Liver (tissue), 9 donors: Measurements from ENCODE around the gene RAB31. TPM values are rescaled to one million over a fixed set of nuclear protein-coding genes. Genes with fewer than 3 reads are reported as not detected.

Experiments used
- DNase-seq: peaks from one replicate; pipeline ENCODE4 v3.0.0-alpha.2; 2017; ENCODE audit warnings: low spot score
- H3K27ac ChIP-seq, 2 donors: one replicate each; pipeline ENCODE4 v1.7.0; 2013; ENCODE audit warnings: inconsistent platforms in 2 of 2, low read length in 2 of 2, control low read depth in 1 of 2, low read depth in 1 of 2, mild to moderate bottlenecking in 1 of 2
- H3K27me3 ChIP-seq, 4 donors: one replicate each; pipeline versions ENCODE4 v1.6.1 to v1.7.0; 2013; ENCODE audit warnings: low read length in 3 of 4, inconsistent platforms in 1 of 4, mild to moderate bottlenecking in 1 of 4, moderate library complexity in 1 of 4; ENCODE audit not compliant: control insufficient read depth in 4 of 4, insufficient read depth in 4 of 4
- H3K36me3 ChIP-seq, 4 donors: one replicate each; pipeline versions ENCODE4 v1.6.1 to v1.7.0; 2013; ENCODE audit warnings: low read length in 3 of 4, mild to moderate bottlenecking in 3 of 4, low read depth in 1 of 4, moderate library complexity in 1 of 4; ENCODE audit not compliant: control insufficient read depth in 4 of 4, insufficient read depth in 3 of 4
- H3K4me1 ChIP-seq, 4 donors: one replicate each; pipeline versions ENCODE4 v1.6.1 to v1.7.0; 2013; ENCODE audit warnings: low read length in 3 of 4, mild to moderate bottlenecking in 3 of 4, moderate library complexity in 1 of 4; ENCODE audit not compliant: control insufficient read depth in 4 of 4, insufficient read depth in 4 of 4
- H3K4me3 ChIP-seq, 3 donors: one replicate each; pipeline versions ENCODE4 v1.6.1 to v1.7.0; 2013; ENCODE audit warnings: low read length in 3 of 3, control low read depth in 1 of 3, low read depth in 1 of 3, mild to moderate bottlenecking in 1 of 3
- H3K9ac ChIP-seq, 2 donors: one replicate each; pipeline ENCODE4 v1.7.0; 2013; ENCODE audit warnings: low read length in 2 of 2, mild to moderate bottlenecking in 2 of 2, moderate library complexity in 2 of 2, control low read depth in 1 of 2, low read depth in 1 of 2
- H3K9me3 ChIP-seq, 4 donors: one replicate each; pipeline versions ENCODE4 v1.6.1 to v1.7.0; 2013; ENCODE audit warnings: low read length in 3 of 4; ENCODE audit not compliant: control insufficient read depth in 4 of 4
- HNF4A ChIP-seq, 2 donors: conservative IDR thresholded peaks; 2 replicates each; pipeline ENCODE4 v1.6.1; 2016; ENCODE audit warnings: antibody characterized with exemption in 2 of 2, mild to moderate bottlenecking in 2 of 2
- HNF4G ChIP-seq: IDR thresholded peaks from 2 replicates; pipeline ENCODE4 v1.6.1; 2016; ENCODE audit warnings: antibody characterized with exemption
- JUND ChIP-seq, 2 donors: IDR thresholded peaks; 2 replicates each; pipeline ENCODE4 v1.6.1; 2016; ENCODE audit warnings: antibody characterized with exemption in 2 of 2
- NR2F2 ChIP-seq: IDR thresholded peaks from 2 replicates; pipeline ENCODE4 v1.6.1; 2016; ENCODE audit warnings: antibody characterized with exemption
- RAD21 ChIP-seq, 2 donors: IDR thresholded peaks; 2 replicates each; pipeline ENCODE4 v1.6.1; 2016; ENCODE audit warnings: antibody characterized with exemption in 2 of 2, mild to moderate bottlenecking in 2 of 2
- RXRA ChIP-seq, 2 donors: IDR thresholded peaks; 2 replicates each; pipeline ENCODE4 v1.6.1; 2017 to 2018; ENCODE audit warnings: antibody characterized with exemption in 2 of 2, mild to moderate bottlenecking in 1 of 2
- TAF1 ChIP-seq: conservative IDR thresholded peaks from 2 replicates; pipeline ENCODE4 v1.6.1; 2016; ENCODE audit warnings: antibody characterized with exemption, mild to moderate bottlenecking
- YY1 ChIP-seq: IDR thresholded peaks from 2 replicates; pipeline ENCODE4 v1.6.1; 2016; ENCODE audit warnings: antibody characterized with exemption, mild to moderate bottlenecking
- WGBS: extraction: QIAGEN DNeasy Blood & Tissue Kit; methylation state at CpG from one replicate; pipeline ENCODE4 v1.1.7; 2013; 5-methylcytosine and 5-hydroxymethylcytosine counted together
- polyA plus RNA-seq, 2 donors: library from polyadenylated mRNA; stranded (reverse) in 1 of 2; unstranded in 1 of 2; fragments of 200-250 nt in 1 of 2; fragments of >200 nt in 1 of 2; fragmentation: Nextera tagmentation in 1 of 2; extraction: Ambion mirVana in 1 of 2; gene quantifications; one replicate each; pipeline versions ENCODE4 v1.2.1 to v1.2.3, GENCODE V29; 2013 to 2015
- total RNA-seq, 2 donors: library from RNA; depleted of rRNA; stranded (reverse); fragments of >200 nt; gene quantifications; one replicate each; pipeline ENCODE4 v1.2.3, GENCODE V29; 2014
- TF ChIP-seq, protein P1 (sequence below): IDR thresholded peaks from 2 replicates; pipeline ENCODE4 v1.6.1; 2016; ENCODE audit warnings: antibody characterized with exemption
- TF ChIP-seq, protein P2 (sequence below): fragments of 150-350 bp; IDR thresholded peaks from 2 replicates; pipeline ENCODE4 v1.5.1; 2017; ENCODE audit warnings: improper control_type of control experiment, low read depth, low read length; ENCODE audit not compliant: missing input control
- TF ChIP-seq, protein P3 (sequence below): IDR thresholded peaks from 2 replicates; pipeline ENCODE4 v1.6.1; 2016; ENCODE audit warnings: antibody characterized with exemption
- donor health status: healthy.
- donor health status: healthy.
- donor health status: healthy.
- donor health status: healthy.
- donor health status: healthy.

The RAB31 gene
- total and polyA plus RNA-seq, 4 donors: 3.6 to 12.8 (median 9.7) TPM

DNA sequence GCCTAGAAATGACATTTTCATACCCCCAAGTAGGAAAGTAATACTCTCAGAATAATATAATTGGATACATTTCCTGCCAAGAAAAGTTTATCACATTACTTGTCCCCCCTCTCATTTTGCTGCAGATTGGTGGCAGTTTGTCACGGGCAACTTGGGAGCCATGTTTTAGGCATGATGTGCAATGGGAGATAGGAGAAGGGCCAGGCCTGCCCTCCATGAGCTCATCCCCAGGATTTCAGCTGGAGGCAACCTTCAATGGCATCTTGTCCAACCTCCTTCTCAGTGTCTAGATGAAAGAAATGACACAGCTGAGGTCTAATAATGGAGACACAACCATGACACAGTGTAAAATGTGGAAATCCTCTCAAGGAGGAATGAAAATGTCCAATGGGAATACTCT, 11.4 kb upstream of the RAB31 start:
- Histone ChIP-seq H3K27ac (no peak overlapping the region), H3K4me1 (no peaks in the 10 kb centered on the region), H3K9ac (no peak overlapping the region), H3K9me3 (no peaks in the 10 kb centered on the region), H3K36me3 (no peaks in the 10 kb centered on the region), H3K27me3 (no peaks in the 10 kb centered on the region), H3K4me3 (no peak overlapping the region)
- TF ChIP-seq RXRA (IDR thresholded peaks at IDR 0.05): no peak
- TF ChIP-seq YY1: no peak
- TF ChIP-seq, protein P1, sequence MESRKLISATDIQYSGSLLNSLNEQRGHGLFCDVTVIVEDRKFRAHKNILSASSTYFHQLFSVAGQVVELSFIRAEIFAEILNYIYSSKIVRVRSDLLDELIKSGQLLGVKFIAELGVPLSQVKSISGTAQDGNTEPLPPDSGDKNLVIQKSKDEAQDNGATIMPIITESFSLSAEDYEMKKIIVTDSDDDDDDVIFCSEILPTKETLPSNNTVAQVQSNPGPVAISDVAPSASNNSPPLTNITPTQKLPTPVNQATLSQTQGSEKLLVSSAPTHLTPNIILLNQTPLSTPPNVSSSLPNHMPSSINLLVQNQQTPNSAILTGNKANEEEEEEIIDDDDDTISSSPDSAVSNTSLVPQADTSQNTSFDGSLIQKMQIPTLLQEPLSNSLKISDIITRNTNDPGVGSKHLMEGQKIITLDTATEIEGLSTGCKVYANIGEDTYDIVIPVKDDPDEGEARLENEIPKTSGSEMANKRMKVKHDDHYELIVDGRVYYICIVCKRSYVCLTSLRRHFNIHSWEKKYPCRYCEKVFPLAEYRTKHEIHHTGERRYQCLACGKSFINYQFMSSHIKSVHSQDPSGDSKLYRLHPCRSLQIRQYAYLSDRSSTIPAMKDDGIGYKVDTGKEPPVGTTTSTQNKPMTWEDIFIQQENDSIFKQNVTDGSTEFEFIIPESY: no peak
- no peak for TF ChIP-seq HNF4G
- no peak for TF ChIP-seq RAD21 (IDR thresholded peaks at IDR 0.05)
- no peak for TF ChIP-seq HNF4A (conservative IDR thresholded peaks at IDR 0.05)
- no peak for TF ChIP-seq TAF1
- TF ChIP-seq, protein P2, sequence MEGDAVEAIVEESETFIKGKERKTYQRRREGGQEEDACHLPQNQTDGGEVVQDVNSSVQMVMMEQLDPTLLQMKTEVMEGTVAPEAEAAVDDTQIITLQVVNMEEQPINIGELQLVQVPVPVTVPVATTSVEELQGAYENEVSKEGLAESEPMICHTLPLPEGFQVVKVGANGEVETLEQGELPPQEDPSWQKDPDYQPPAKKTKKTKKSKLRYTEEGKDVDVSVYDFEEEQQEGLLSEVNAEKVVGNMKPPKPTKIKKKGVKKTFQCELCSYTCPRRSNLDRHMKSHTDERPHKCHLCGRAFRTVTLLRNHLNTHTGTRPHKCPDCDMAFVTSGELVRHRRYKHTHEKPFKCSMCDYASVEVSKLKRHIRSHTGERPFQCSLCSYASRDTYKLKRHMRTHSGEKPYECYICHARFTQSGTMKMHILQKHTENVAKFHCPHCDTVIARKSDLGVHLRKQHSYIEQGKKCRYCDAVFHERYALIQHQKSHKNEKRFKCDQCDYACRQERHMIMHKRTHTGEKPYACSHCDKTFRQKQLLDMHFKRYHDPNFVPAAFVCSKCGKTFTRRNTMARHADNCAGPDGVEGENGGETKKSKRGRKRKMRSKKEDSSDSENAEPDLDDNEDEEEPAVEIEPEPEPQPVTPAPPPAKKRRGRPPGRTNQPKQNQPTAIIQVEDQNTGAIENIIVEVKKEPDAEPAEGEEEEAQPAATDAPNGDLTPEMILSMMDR: no peak
- no peak for TF ChIP-seq NR2F2
- TF ChIP-seq, protein P3, sequence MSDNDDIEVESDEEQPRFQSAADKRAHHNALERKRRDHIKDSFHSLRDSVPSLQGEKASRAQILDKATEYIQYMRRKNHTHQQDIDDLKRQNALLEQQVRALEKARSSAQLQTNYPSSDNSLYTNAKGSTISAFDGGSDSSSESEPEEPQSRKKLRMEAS: no peak
- WGBS: 78% methylated on average over 1 of the region's 1 CpG
- DNase-seq: no peak

DNA sequence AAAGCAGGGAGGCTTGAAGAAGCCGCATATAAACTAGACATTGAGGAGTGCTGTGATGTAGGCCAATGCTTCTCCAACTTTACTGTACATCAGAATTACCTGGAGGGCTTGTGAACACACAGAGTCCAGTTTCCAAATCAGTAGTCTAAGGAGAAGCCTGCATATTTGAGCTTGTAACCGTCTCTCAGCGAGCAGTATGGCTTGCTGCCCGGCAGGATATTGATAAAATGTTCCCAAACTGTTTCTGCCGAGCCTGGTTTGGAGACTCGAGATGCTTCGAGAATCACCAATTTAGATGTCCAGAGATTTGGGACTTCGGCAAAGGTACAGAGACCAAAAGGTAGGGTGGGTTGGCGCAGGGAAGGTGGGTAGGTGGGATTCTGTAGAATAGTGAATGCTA, 11.0 kb upstream of the RAB31 start:
- peaks cover 0 to 2% (median 0%) of the 10 kb centered on the region in 4 donors for H3K4me1 ChIP-seq
- no peak overlapping the region for H3K4me3 ChIP-seq
- WGBS: 82% methylated on average over 9 of the region's 9 CpGs
- no peaks in the 10 kb centered on the region for H3K9me3 ChIP-seq
- H3K36me3 ChIP-seq: no peaks in the 10 kb centered on the region
- DNase-seq: no peak
- no peak overlapping the region for H3K9ac ChIP-seq
- no peaks in the 10 kb centered on the region for H3K27me3 ChIP-seq
- H3K27ac ChIP-seq: no peak overlapping the region
- TF ChIP-seq JUND (IDR thresholded peaks at IDR 0.05): no peak

- Histone ChIP-seq H3K4me3 (no peak overlapping the region), H3K9ac (no peak overlapping the region), H3K36me3 (no peaks in the 10 kb centered on the region), H3K4me1 (peaks cover 0 to 2% (median 0%) of the 10 kb centered on the region in 4 donors), H3K9me3 (no peaks in the 10 kb centered on the region), H3K27ac (no peak overlapping the region), H3K27me3 (no peaks in the 10 kb centered on the region)
- no peak for DNase-seq
- peak; percentile 63 for TF ChIP-seq NR2F2
- TF ChIP-seq HNF4G: no peak
- WGBS: 85% methylated on average over 4 of the region's 4 CpGs
These were observed 9.6 kb upstream of the RAB31 start for GRCh38 chr18:9698497-9698896.
